Glutamatergic neuron (in vitro differentiated cells): ENCODE data around the gene CDK3. TPM values are rescaled to one million over a fixed set of nuclear protein-coding genes. Genes with fewer than 3 reads are reported as not detected.

ENCODE experiments used
- DNase-seq: peaks from one replicate; pipeline ENCODE4 v3.0.0; 2022
- H3K27ac Mint-ChIP-seq: one replicate; pipeline ENCODE4 v1.8.0; 2020; ENCODE audit warnings: mild to moderate bottlenecking, mixed read lengths, inconsistent platforms; ENCODE audit not compliant: unreplicated experiment
- H3K27me3 Mint-ChIP-seq: one replicate; pipeline ENCODE4 v1.8.0; 2020; ENCODE audit warnings: mild to moderate bottlenecking, moderate library complexity, mixed read lengths, inconsistent platforms; ENCODE audit not compliant: unreplicated experiment
- H3K36me3 Mint-ChIP-seq: one replicate; pipeline ENCODE4 v1.8.0; 2020; ENCODE audit warnings: mild to moderate bottlenecking, mixed read lengths, inconsistent platforms; ENCODE audit not compliant: unreplicated experiment
- H3K4me1 Mint-ChIP-seq: one replicate; pipeline ENCODE4 v1.8.0; 2020; ENCODE audit warnings: mild to moderate bottlenecking, low read depth, mixed read lengths, inconsistent platforms; ENCODE audit not compliant: unreplicated experiment
- H3K4me3 Mint-ChIP-seq: one replicate; pipeline ENCODE4 v1.8.0; 2020; ENCODE audit warnings: mild to moderate bottlenecking, mixed read lengths, inconsistent platforms; ENCODE audit not compliant: unreplicated experiment
- H3K9me3 Mint-ChIP-seq: one replicate; pipeline ENCODE4 v1.8.0; 2020; ENCODE audit warnings: mild to moderate bottlenecking, moderate library complexity, mixed read lengths, inconsistent platforms; ENCODE audit not compliant: unreplicated experiment
- CTCF ChIP-seq: fragments of 200-600 bp; sonication (generic); IDR thresholded peaks from one replicate; pipeline ENCODE4 v1.5.0; 2021; ENCODE audit not compliant: partially characterized antibody, unreplicated experiment
- long read RNA-seq: library from polyadenylated mRNA; unstranded; transcript quantifications from one replicate; pipeline ENCODE4 v2.0.0, GENCODE V29; 2020; ENCODE audit not compliant: unreplicated experiment
- total RNA-seq: library from RNA; stranded (reverse); fragmentation: NEBNext Ultra II Directional; extraction: Animal tissue kit (Norgen Biotek cat#: 25700); gene quantifications from one replicate; pipeline ENCODE4 v1.2.1, GENCODE V29; 2021; ENCODE audit not compliant: unreplicated experiment

CDK3 gene
- total RNA-seq: 7.1 TPM
- long read RNA-seq: 0 reads

GRCh38 chr17:76000755-76001521 is at the start of gene CDK3:
Gene CDK3, plus strand, starts transcription at chr17:76000855. Its CDS starts 571 bp downstream, at chr17:76001426.
- DNase-seq: no peak
- Mint-ChIP-seq H3K27me3 (no peaks in the 10 kb centered on the region), H3K4me1 (peaks cover 2% of the 10 kb centered on the region), H3K36me3 (no peaks in the 10 kb centered on the region), H3K4me3 (no peak within 1 kb of the TSS), H3K27ac (no peak within 1 kb of the TSS), H3K9me3 (peaks cover 2% of the 10 kb centered on the region)
- TF ChIP-seq CTCF: no peak

GRCh38 chr17:75950855-75951554 is 49.6 kb upstream of the CDK3 start:
- no peak overlapping the region for H3K27ac Mint-ChIP-seq
- no peak overlapping the region for H3K4me3 Mint-ChIP-seq

GRCh38 chr17:75959051-75959838 is 41.4 kb upstream of the CDK3 start:
- H3K4me3 Mint-ChIP-seq: no peak overlapping the region
- no peaks in the 10 kb centered on the region for H3K9me3 Mint-ChIP-seq
- no peak for DNase-seq

More at GRCh38 chr17:75950855-75951554, 49.6 kb upstream of the CDK3 start:
- no peak for DNase-seq
- no peaks in the 10 kb centered on the region for H3K4me1 Mint-ChIP-seq
- no peaks in the 10 kb centered on the region for H3K27me3 Mint-ChIP-seq
- peaks cover 1% of the 10 kb centered on the region for H3K9me3 Mint-ChIP-seq
- no peak for TF ChIP-seq CTCF
- no peaks in the 10 kb centered on the region for H3K36me3 Mint-ChIP-seq

GRCh38 chr17:75959839-75960511 is 40.7 kb upstream of the CDK3 start:
- DNase-seq: no peak
- H3K36me3 Mint-ChIP-seq: no peaks in the 10 kb centered on the region
- no peaks in the 10 kb centered on the region for H3K4me1 Mint-ChIP-seq
- no peak overlapping the region for H3K4me3 Mint-ChIP-seq
- H3K27me3 Mint-ChIP-seq: no peaks in the 10 kb centered on the region
- H3K9me3 Mint-ChIP-seq: no peaks in the 10 kb centered on the region
- TF ChIP-seq CTCF: no peak
- H3K27ac Mint-ChIP-seq: no peak overlapping the region

More at GRCh38 chr17:75959051-75959838, 41.4 kb upstream of the CDK3 start:
- Mint-ChIP-seq H3K4me1 (no peaks in the 10 kb centered on the region), H3K36me3 (no peaks in the 10 kb centered on the region), H3K27ac (no peak overlapping the region), H3K27me3 (no peaks in the 10 kb centered on the region)
- TF ChIP-seq CTCF: no peak
